BJ (cell line): ENCODE data around the gene KATNAL1. TPM values are rescaled to one million over a fixed set of nuclear protein-coding genes. Genes with fewer than 3 reads are reported as not detected.

ENCODE experiments used
- CTCF ChIA-PET: fragments of 350-600 bp; formaldehyde crosslinking; extraction: SDS; loops from one replicate; lab custom pipeline; 2021; ENCODE audit warnings: antibody characterized with exemption, inconsistent platforms; lab: Yijun Ruan, JAX
- POLR2A ChIA-PET: fragments of 300-600 bp; sonication (Branson Sonifier 250); formaldehyde crosslinking; extraction: SDS; loops from one replicate; lab custom pipeline; 2021; ENCODE audit warnings: antibody characterized with exemption; lab: Charles Lee
- DNase-seq: peaks from one replicate; pipeline ENCODE4 v3.0.0-alpha.2; 2011; ENCODE audit warnings: low read depth
- H3K27me3 ChIP-seq: 2 replicates; pipeline ENCODE4 v1.6.0; 2011; ENCODE audit warnings: low read length; ENCODE audit not compliant: control insufficient read depth, insufficient read depth
- H3K36me3 ChIP-seq: 2 replicates; pipeline ENCODE4 v1.5.1; 2011; ENCODE audit warnings: low read length; ENCODE audit not compliant: control insufficient read depth, insufficient read depth
- H3K4me3 ChIP-seq: 2 replicates; pipeline ENCODE4 v1.5.1; 2011; ENCODE audit warnings: low read depth, mild to moderate bottlenecking, control low read depth, low read length
- CTCF ChIP-seq: IDR thresholded peaks from 2 replicates; pipeline ENCODE4 v1.5.1; 2011; ENCODE audit warnings: low read depth, mild to moderate bottlenecking, control low read depth, inconsistent platforms, low read length, moderate library complexity; ENCODE audit not compliant: insufficient read depth
- polyA plus RNA-seq: library from polyadenylated mRNA; depleted of rRNA; stranded (reverse); fragments of >200 nt; gene quantifications from 2 replicates; pipeline ENCODE4 v1.2.3, GENCODE V29; 2011

KATNAL1 gene
- polyA plus RNA-seq, 1 experiment = 9.1 TPM

- DNase-seq = no peak
- CTCF ChIA-PET = no interaction called here
- POLR2A ChIA-PET = no interaction called here
- TF ChIP-seq CTCF = no peak
- Histone ChIP-seq H3K27me3 (no peaks in the 10 kb centered on the region), H3K36me3 (no peaks in the 10 kb centered on the region), H3K4me3 (no peak overlapping the region)
These were observed 7.2 kb upstream of the KATNAL1 start for GRCh38 chr13:30314562-30314961.

DNA sequence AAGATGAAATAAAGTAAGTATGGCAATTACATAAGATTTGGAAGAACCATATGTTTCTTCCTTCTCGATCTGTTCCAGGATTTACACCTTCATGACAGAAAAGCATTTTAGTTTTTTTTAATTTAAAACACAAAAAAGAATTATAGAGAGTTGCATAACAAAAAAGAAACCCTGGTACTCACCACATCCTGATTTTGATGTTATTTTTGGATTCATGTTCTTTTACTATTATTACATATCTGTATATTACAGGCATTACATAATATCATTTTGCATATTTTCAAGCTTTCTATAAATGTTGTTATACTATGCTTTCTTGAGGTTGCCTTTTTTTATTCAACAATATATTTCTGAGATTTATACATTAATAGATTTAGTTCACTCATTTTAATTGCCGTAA lies 6.7 kb upstream of the KATNAL1 start:
- ChIA-PET CTCF (no interaction called here), POLR2A (no interaction called here)
- no peak for TF ChIP-seq CTCF
- no peak overlapping the region for H3K4me3 ChIP-seq
- H3K27me3 ChIP-seq = no peaks in the 10 kb centered on the region
- no peaks in the 10 kb centered on the region for H3K36me3 ChIP-seq
- no peak for DNase-seq

DNA sequence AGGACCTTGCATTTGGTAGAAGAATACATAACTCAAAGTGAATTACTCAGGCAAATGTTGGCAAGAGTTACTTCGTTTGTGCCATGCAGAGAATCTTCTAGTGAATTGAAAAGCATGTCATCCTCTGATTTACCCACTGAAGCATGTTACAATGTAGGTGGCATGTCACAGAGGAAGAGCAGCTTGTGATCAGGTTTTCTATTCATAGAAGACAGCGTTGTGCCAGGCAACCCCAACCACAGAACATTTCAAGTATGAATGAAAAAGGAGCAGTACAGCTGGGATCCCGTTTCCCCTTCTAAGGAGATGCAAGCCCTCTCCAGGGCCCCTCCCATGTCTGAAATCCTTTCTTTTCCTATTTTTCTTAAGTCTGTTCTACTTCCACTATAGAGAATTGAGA lies 6.0 kb upstream of the KATNAL1 start:
- DNase-seq = no peak
- CTCF ChIA-PET = no interaction called here
- no peak overlapping the region for H3K4me3 ChIP-seq
- no peak for TF ChIP-seq CTCF
- no peaks in the 10 kb centered on the region for H3K36me3 ChIP-seq
- POLR2A ChIA-PET = no interaction called here
- no peaks in the 10 kb centered on the region for H3K27me3 ChIP-seq

DNA sequence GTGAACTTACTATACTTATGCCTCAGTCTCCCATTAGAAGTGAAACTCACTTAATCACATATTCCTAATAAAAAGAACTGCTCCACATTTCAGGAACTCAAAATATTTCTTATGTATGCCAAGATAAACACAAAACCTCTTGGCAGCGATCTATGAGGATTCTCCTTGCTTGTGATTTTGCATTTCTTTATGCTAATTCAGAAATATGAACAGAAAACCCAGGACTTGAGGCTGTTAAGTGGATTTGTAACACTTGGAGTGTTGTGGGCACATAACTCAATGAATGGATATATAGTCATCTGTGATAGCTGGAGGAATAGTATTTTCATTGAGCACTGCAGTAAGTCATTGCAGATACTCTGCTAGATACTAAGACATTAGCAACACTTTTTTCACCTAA lies 5.6 kb upstream of the KATNAL1 start:
- no peak for DNase-seq
- TF ChIP-seq CTCF = no peak
- H3K36me3 ChIP-seq = no peaks in the 10 kb centered on the region
- CTCF ChIA-PET = no interaction called here
- POLR2A ChIA-PET = no interaction called here
- no peak overlapping the region for H3K4me3 ChIP-seq
- H3K27me3 ChIP-seq = no peaks in the 10 kb centered on the region

DNA sequence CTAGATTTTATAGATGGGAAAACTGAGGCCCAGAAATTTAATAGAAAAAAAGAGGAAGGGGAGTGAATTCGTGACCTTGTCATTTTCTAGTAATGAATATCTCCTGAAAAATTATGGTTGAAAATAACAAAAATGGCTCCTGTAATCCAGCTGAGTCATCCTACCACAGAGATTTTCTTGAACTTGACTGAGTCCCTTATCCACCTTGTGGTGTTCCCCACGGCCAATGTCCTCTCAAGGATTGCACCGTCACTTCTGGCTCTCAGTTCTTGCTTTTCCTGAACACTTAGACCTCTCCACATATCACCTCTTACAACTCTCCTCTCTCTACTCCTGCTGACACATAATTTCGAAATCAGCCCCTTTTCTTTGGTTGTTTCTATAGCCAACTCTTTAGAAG lies 1.2 kb upstream of the KATNAL1 start:
- no peak for TF ChIP-seq CTCF
- CTCF ChIA-PET = interaction anchor here (0.6 to 1.7 kb wide), 4 partner anchors 10 to 27 kb away, joined by 3 to 4 read pairs (median 3); no protein-coding TSS in a partner anchor
- Histone ChIP-seq H3K27me3 (no peaks in the 10 kb centered on the region), H3K4me3 (no peak overlapping the region), H3K36me3 (no peaks in the 10 kb centered on the region)
- POLR2A ChIA-PET = no interaction called here
- no peak for DNase-seq
